ENCODE results near the gene ASPSCR1.

- TF ChIP-seq, protein P1, sequence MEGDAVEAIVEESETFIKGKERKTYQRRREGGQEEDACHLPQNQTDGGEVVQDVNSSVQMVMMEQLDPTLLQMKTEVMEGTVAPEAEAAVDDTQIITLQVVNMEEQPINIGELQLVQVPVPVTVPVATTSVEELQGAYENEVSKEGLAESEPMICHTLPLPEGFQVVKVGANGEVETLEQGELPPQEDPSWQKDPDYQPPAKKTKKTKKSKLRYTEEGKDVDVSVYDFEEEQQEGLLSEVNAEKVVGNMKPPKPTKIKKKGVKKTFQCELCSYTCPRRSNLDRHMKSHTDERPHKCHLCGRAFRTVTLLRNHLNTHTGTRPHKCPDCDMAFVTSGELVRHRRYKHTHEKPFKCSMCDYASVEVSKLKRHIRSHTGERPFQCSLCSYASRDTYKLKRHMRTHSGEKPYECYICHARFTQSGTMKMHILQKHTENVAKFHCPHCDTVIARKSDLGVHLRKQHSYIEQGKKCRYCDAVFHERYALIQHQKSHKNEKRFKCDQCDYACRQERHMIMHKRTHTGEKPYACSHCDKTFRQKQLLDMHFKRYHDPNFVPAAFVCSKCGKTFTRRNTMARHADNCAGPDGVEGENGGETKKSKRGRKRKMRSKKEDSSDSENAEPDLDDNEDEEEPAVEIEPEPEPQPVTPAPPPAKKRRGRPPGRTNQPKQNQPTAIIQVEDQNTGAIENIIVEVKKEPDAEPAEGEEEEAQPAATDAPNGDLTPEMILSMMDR (conservative IDR thresholded peaks at IDR 0.05; ENCODE audit: low read length) = no peak
- no peak for TF ChIP-seq EZH2phosphoT487 (IDR thresholded peaks at IDR 0.05; ENCODE audit: borderline replicate concordance, low read depth, low read length)
These were observed 82.6 kb downstream of the ASPSCR1 start for GRCh38 chr17:82060001-82060380.
